Measurements from ENCODE around the gene FAM193A.
A peak's percentile ranks its signal among the peaks of the same experiment; 100 is the strongest.
"Not testable (repeated sequence)": the region's sequence is repeated elsewhere in the genome, so short reads cannot be mapped to it uniquely, and the experiment has no call there.

Gene FAM193A

GRCh38 chr4:2652415-2653160, 116.1 kb downstream of the FAM193A start:
- peak; percentile 52 for DNase-seq

- no peak for DNase-seq
These were observed 124.3 kb downstream of the FAM193A start for GRCh38 chr4:2660596-2661211.

GRCh38 chr4:2662598-2662997, 126.2 kb downstream of the FAM193A start:
- DNase-seq: peak; percentile 24

GRCh38 chr4:2663275-2663674, 126.8 kb downstream of the FAM193A start:
- DNase-seq: no peak

GRCh38 chr4:2666722-2667247, 130.3 kb downstream of the FAM193A start:
- no peak for DNase-seq

GRCh38 chr4:2667428-2667827, 131.0 kb downstream of the FAM193A start:
- DNase-seq: no peak

- DNase-seq: no peak
These were observed 134.9 kb downstream of the FAM193A start for GRCh38 chr4:2671267-2671895.

- no peak for DNase-seq
These were observed 135.6 kb downstream of the FAM193A start for GRCh38 chr4:2672082-2672481.

GRCh38 chr4:2672700-2673099, 136.3 kb downstream of the FAM193A start:
- peak; percentile 46 for DNase-seq

- no peak for DNase-seq
These were observed 136.7 kb downstream of the FAM193A start for GRCh38 chr4:2673157-2673556.

- DNase-seq: not testable (repeated sequence)
These were observed 143.3 kb downstream of the FAM193A start for GRCh38 chr4:2679762-2680161.

GRCh38 chr4:2684486-2684885, 148.0 kb downstream of the FAM193A start:
- no peak for DNase-seq

GRCh38 chr4:2685541-2685940, 149.1 kb downstream of the FAM193A start:
- no peak for DNase-seq

GRCh38 chr4:2686379-2687265, 150.2 kb downstream of the FAM193A start:
- no peak for DNase-seq

- DNase-seq: no peak
These were observed 151.8 kb downstream of the FAM193A start for GRCh38 chr4:2688281-2688680.

GRCh38 chr4:2688697-2689096, 152.2 kb downstream of the FAM193A start:
- DNase-seq: no peak

- DNase-seq: no peak
These were observed 152.7 kb downstream of the FAM193A start for GRCh38 chr4:2689114-2689513.

- peak; percentile 84 for DNase-seq
These were observed 153.6 kb downstream of the FAM193A start for GRCh38 chr4:2689825-2690700.

- DNase-seq: no peak
These were observed 154.9 kb downstream of the FAM193A start for GRCh38 chr4:2691313-2691712.

GRCh38 chr4:2691952-2692435, 155.5 kb downstream of the FAM193A start:
- no peak for DNase-seq

- no peak for DNase-seq
These were observed 158.2 kb downstream of the FAM193A start for GRCh38 chr4:2694691-2695090.

All from hematopoietic multipotent progenitor cell treated with erythropoietin and hydrocortisone succinate and interleukin-3 and kit ligand, for 4 days (in vitro differentiated cells).